Measurements from ENCODE around the gene PRSS1.
A peak's percentile ranks its signal among the peaks of the same experiment; 100 is the strongest.

PRSS1 gene

GRCh38 chr7:142784096-142784495 is 34.8 kb downstream of the PRSS1 start:
- H3K27me3 ChIP-seq (ENCODE audit: low read length): no peaks in the 10 kb centered on the region
- no peaks in the 10 kb centered on the region for H3K9me3 ChIP-seq (ENCODE audit: insufficient read depth, low read length)
- H3K27ac ChIP-seq (ENCODE audit: low read depth, low read length): peak overlapping the region; percentile 62
- TF ChIP-seq CTCF (IDR thresholded peaks at IDR 0.05; ENCODE audit: insufficient read depth, low read length, poor library complexity, severe bottlenecking) (no peak), EZH2phosphoT487 (conservative IDR thresholded peaks at IDR 0.05; ENCODE audit: low read length) (no peak)
- H3F3A ChIP-seq (ENCODE audit: insufficient read depth): no peaks in the 10 kb centered on the region
- H3K79me2 ChIP-seq (ENCODE audit: insufficient read depth, low read length): no peaks in the 10 kb centered on the region
- peak overlapping the region; percentile 15; the same call in 1 of the 2 replicates for H3K9ac ChIP-seq (ENCODE audit: low read length)
- no peaks in the 10 kb centered on the region for H3K9me2 ChIP-seq (replicated peaks; ENCODE audit: insufficient read depth, low read length)
- H4K20me1 ChIP-seq (ENCODE audit: low read depth, low read length): no peaks in the 10 kb centered on the region
- no peak overlapping the region for H2AFZ ChIP-seq (ENCODE audit: low read depth, low read length, severe bottlenecking)
- H3K4me3 ChIP-seq (ENCODE audit: insufficient read depth, low read length, poor library complexity, severe bottlenecking): no peak overlapping the region
- H3K4me2 ChIP-seq (ENCODE audit: low read depth, low read length, poor library complexity, severe bottlenecking): peak overlapping the region; percentile 41
- no peaks in the 10 kb centered on the region for H3K36me3 ChIP-seq (ENCODE audit: low read length)

- no peak overlapping the region for H3K4me3 ChIP-seq (ENCODE audit: insufficient read depth, low read length, poor library complexity, severe bottlenecking)
- peak overlapping the region; percentile 41 for H3K4me2 ChIP-seq (ENCODE audit: low read depth, low read length, poor library complexity, severe bottlenecking)
- no peak for TF ChIP-seq CTCF (IDR thresholded peaks at IDR 0.05; ENCODE audit: insufficient read depth, low read length, poor library complexity, severe bottlenecking)
- H3K9me3 ChIP-seq (ENCODE audit: insufficient read depth, low read length): no peaks in the 10 kb centered on the region
- no peaks in the 10 kb centered on the region for H3K27me3 ChIP-seq (ENCODE audit: low read length)
- no peak overlapping the region for H3K9ac ChIP-seq (ENCODE audit: low read length)
- H3F3A ChIP-seq (ENCODE audit: insufficient read depth): no peaks in the 10 kb centered on the region
- no peaks in the 10 kb centered on the region for H3K36me3 ChIP-seq (ENCODE audit: low read length)
- no peak overlapping the region for H2AFZ ChIP-seq (ENCODE audit: low read depth, low read length, severe bottlenecking)
- H3K79me2 ChIP-seq (ENCODE audit: insufficient read depth, low read length): no peaks in the 10 kb centered on the region
- no peaks in the 10 kb centered on the region for H4K20me1 ChIP-seq (ENCODE audit: low read depth, low read length)
- peak overlapping the region; percentile 62 for H3K27ac ChIP-seq (ENCODE audit: low read depth, low read length)
- H3K9me2 ChIP-seq (replicated peaks; ENCODE audit: insufficient read depth, low read length): no peaks in the 10 kb centered on the region
Observed at GRCh38 chr7:142784716-142785115, 35.4 kb downstream of the PRSS1 start.

GRCh38 chr7:142785841-142786250 is 36.6 kb downstream of the PRSS1 start:
- H3K9me3 ChIP-seq (ENCODE audit: insufficient read depth, low read length): no peaks in the 10 kb centered on the region
- H2AFZ ChIP-seq (ENCODE audit: low read depth, low read length, severe bottlenecking): no peak overlapping the region
- no peak for TF ChIP-seq CTCF (IDR thresholded peaks at IDR 0.05; ENCODE audit: insufficient read depth, low read length, poor library complexity, severe bottlenecking)
- no peak for TF ChIP-seq EZH2phosphoT487 (conservative IDR thresholded peaks at IDR 0.05; ENCODE audit: low read length)
- no peaks in the 10 kb centered on the region for H3K9me2 ChIP-seq (replicated peaks; ENCODE audit: insufficient read depth, low read length)
- H3K27me3 ChIP-seq (ENCODE audit: low read length): no peaks in the 10 kb centered on the region
- no peak overlapping the region for H3K4me2 ChIP-seq (ENCODE audit: low read depth, low read length, poor library complexity, severe bottlenecking)
- no peak overlapping the region for H3K27ac ChIP-seq (ENCODE audit: low read depth, low read length)
- H3F3A ChIP-seq (ENCODE audit: insufficient read depth): no peaks in the 10 kb centered on the region
- no peak overlapping the region for H3K4me3 ChIP-seq (ENCODE audit: insufficient read depth, low read length, poor library complexity, severe bottlenecking)
- H4K20me1 ChIP-seq (ENCODE audit: low read depth, low read length): no peaks in the 10 kb centered on the region
- H3K36me3 ChIP-seq (ENCODE audit: low read length): no peaks in the 10 kb centered on the region
- no peak overlapping the region for H3K9ac ChIP-seq (ENCODE audit: low read length)
- H3K79me2 ChIP-seq (ENCODE audit: insufficient read depth, low read length): no peaks in the 10 kb centered on the region

All from SU-DHL-6 (cell line).